ELF-1 (cell line): ENCODE measurements around the gene ASIC4.
A peak's percentile ranks its signal among the peaks of the same experiment; 100 is the strongest.

ENCODE experiments used
- DNase-seq: peaks from one replicate; pipeline ENCODE4 v3.0.0-alpha.2; 2016; ENCODE audit warnings: low read depth, low spot score

Gene ASIC4

GRCh38 chr2:219567791-219568361, 53.6 kb downstream of the ASIC4 start:
- DNase-seq: no peak

- DNase-seq: peak; percentile 85
Observed at GRCh38 chr2:219569041-219569440, 54.8 kb downstream of the ASIC4 start.

GRCh38 chr2:219569635-219570034, 55.4 kb downstream of the ASIC4 start:
- DNase-seq: no peak

DNA sequence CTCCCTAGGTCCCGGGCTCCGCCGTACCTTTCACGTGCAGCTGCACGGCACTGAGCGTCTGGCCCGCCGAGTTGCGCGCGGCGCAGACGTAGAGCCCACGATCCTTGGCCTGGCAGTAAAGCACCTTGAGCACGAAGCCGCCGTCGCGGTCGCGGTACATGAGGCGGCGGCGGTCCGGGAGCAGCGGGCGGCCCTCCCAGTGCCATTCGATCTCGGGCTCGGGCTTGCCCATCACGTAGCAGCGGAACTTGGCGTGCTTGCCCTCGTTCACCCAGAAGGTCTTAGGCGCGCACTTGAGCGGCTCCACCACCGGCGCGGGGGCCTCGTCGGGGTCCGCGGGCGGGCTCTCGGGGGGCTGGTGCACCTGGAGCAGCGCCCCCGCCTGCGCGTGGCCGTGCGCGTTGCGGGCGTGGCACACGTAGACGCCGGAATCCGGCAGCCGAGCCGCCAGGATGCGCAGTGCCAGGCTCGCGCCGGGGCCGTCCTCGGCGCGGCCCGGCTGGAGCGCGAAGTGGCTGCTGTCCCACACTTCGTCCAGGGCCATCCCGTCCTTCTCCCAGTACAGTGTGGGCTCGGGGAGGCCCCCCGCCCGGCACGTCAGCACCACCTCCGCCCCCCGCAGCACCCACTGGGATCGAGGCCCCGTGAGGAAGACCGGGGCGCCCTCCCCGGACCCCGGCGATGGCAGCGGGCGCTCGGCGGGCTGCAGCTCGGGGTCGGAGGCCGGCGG, 56.1 kb downstream of the ASIC4 start:
- peak; percentile 48 for DNase-seq

DNA sequence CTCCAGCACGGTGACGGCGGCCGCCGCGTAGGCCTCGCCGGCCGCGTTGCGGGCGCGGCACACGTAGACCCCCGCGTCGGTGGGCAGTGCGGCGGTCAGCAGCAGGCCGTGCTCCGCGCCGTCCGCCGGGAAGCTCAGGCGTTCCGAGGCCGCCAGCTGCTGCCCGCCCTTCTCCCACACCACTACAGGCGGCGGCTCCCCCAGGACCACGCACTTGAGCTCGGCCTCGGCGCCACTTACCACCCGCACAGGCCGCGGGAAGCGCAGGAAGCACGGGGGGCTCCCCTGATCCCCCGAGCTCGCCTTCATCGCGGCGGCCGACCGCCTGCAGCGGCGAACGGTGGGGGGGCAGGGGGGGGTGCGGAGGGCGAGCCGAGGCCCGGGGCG, 56.6 kb downstream of the ASIC4 start:
- no peak for DNase-seq

DNA sequence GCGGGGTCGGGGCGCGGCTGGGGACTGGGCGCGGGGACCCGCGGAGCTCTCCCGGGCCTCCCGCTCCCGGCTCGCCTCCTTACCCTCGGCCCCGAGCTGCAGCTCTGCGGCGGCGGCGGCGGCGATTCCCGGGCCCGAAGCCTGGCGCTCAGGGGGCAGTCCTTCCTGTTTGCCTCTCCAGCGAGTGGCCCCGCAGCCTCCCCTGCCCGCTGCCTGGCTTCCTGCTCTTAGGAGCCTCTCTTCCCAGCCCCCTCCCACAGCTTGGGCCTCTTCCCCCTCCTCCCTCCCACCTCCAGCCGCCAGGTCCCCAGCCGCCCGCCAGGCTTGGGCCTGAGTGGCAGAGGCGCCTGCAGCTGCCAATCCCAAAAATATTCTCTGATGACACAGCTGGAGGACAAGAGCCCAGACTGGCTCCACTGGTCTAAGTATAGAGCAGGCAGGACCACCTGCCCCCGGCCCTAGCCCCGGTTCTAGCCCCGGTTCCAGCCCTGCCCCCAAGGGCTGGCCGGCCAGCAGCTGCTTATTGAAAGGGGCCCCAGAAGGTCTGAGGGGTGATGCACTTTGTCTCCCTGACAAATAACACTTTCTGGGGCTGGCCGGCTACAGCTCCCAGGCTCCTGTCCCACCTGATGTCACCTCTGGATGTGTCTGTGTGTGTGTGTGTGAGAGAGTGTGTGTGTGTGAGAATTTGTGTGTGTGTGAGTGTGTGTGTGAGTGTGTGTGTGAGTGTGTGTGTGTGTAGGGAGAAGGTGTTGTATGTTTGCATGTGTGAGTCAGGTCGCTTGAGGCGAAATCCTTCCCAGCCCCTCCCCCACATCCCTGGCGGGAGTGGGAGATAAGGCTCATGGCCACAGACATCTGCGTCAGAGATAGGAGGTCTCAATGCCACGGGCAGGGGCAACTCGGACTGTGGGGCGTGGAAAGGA, 57.3 kb downstream of the ASIC4 start, which contains the start of gene OBSL1:
TSS of gene OBSL1 (minus strand) at position 229 of the 926 bp plus-strand sequence. CDS start 307 bp downstream, outside the sequence.
- DNase-seq: peak; percentile 87

GRCh38 chr2:219572237-219573001, 58.1 kb downstream of the ASIC4 start, which contains the start of gene INHA:
INHA (plus strand) TSS chr2:219572310; CDS start chr2:219572375, 65 bp downstream.
- no peak for DNase-seq

DNA sequence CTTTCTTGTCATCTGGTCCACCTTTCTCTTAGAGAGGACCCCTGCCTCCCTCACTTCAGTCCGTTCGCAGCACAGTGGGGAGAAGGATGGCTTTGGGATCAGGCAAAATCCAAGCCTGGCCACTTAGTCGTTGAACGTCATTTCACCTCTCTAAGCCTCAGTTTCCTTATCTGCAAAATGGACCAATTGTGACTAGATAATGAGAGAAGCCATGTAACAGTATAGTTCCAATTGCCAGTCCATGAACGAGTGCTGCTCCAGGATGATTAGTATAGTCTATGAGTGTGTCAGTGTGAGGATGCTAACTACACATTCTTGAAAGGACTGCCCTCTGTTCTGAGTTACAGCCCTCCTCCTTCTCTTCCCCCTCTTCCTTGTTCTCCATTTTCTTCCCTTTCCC, 58.9 kb downstream of the ASIC4 start:
- DNase-seq: no peak

DNA sequence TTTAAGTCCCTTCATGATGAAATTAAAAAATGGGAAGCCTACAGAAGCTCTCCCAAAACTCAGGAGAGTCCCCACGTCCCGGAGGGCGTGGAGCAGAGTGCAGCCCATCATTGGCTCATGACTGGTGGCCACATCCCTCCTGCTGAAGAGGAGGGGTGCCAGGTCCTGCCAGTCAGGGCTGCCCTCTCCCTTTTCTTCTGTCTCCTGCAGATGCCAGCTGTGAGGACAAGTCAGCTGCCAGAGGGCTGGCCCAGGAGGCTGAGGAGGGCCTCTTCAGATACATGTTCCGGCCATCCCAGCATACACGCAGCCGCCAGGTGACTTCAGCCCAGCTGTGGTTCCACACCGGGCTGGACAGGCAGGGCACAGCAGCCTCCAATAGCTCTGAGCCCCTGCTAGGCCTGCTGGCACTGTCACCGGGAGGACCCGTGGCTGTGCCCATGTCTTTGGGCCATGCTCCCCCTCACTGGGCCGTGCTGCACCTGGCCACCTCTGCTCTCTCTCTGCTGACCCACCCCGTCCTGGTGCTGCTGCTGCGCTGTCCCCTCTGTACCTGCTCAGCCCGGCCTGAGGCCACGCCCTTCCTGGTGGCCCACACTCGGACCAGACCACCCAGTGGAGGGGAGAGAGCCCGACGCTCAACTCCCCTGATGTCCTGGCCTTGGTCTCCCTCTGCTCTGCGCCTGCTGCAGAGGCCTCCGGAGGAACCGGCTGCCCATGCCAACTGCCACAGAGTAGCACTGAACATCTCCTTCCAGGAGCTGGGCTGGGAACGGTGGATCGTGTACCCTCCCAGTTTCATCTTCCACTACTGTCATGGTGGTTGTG, 60.4 kb downstream of the ASIC4 start:
- no peak for DNase-seq

GRCh38 chr2:219575566-219576504, 61.6 kb downstream of the ASIC4 start:
- DNase-seq: peak; percentile 1

DNA sequence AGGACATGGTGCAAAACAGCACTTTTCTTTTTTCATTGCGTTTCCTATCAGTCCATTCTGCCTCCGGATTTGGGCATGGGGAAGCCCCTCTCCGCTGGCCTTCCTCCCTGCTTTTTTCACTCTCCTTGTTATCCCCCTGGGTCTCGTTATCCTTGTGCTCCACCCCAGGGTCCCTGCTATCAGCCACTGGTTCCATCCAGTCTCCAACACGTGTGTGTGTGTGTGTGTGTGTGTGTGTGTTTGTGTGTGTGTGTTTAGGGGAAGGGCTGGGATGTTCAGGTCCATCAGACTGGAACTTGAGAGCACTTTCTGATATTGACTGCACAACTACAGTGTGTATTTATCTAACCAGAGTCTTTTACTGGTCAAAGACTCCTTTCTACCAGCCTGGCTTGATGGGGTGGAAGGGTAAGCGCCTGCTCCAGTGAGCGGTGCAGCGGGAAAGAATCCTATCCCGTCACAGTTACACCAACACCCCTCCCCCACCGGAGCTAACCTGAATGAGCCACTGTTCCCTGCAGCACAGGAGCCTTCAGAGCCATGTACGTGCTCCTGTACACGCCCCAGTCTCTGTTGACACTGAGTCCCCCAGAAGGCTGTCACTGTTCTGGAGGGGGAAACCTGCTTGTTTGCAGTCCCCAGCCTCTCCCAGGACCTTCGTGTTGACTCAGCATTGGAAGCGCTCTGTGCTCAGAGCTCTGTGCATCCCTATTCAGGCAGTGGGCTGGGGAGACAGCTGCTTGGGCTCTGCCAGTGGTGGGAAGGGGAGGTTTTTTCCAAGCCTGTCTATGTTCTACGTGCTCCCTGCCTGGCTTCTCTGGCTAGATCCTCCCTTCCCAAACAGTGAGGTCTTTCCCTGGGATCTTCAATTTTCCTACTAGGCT, 62.5 kb downstream of the ASIC4 start:
- DNase-seq: peak; percentile 90

GRCh38 chr2:219578811-219579613, 64.7 kb downstream of the ASIC4 start:
- DNase-seq: no peak

- no peak for DNase-seq
Observed at GRCh38 chr2:219581346-219581745, 67.1 kb downstream of the ASIC4 start.
